Esophagus squamous epithelium (tissue), 4 donors: ENCODE measurements around the gene STAT5B.

Experiments
- CTCF ChIP-seq, 6 experiments: fragments of 450-650 bp in 4 of 6; fragments of 200-600 bp in 2 of 6; sonication (generic) in 2 of 6; IDR thresholded peaks; one replicate each; pipeline ENCODE4 v1.5.1; 2016 to 2019; ENCODE audit warnings: antibody characterized with exemption in 6 of 6, mild to moderate bottlenecking in 4 of 6, moderate library complexity in 4 of 6
- POLR2A ChIP-seq, 4 donors: fragments of 450-650 bp; IDR thresholded peaks; one replicate each; pipeline ENCODE4 v1.6.1; 2017; ENCODE audit warnings: antibody characterized with exemption in 4 of 4, mild to moderate bottlenecking in 4 of 4, moderate library complexity in 3 of 4

DNA sequence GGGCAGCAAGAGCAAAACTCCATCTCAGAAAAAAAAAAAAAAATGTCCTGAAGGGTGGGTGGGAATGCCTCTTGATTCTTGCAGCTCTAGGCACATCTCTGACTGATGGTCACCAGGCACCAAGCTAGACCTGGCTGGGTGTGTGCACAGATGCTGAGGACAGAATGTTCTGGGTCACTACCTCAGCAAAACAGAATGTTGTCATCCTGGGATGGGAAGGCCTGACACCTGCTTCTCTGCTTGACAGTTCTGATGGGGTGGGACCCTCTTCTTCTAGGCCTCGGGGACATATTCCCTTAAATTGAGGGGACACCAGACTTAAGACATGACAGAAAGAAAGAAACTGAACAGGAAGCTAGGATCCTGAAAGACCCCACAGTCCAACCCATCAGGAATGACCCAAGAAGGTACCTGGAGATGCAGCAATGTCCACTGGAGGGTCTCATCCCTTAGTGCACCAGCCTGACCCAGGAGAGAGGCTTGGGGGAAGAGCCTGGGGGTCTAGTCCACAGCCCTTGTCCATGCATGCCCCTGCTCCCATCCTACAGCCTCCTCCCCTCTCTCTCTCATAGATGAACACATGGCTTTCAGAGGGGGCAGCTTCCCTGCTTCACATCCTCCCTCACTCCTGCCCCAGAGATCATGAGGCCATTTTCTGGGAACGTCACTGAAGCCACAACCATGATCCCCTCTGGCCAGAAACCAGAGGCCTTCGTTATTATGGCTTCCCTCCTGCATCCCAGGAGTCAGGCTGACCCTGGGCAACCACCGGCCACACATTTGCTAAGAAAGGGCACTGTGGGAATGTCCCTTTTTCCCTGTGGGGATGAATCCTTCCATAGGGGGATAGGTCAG, 3.8 kb upstream of the STAT5B start:
- TF ChIP-seq CTCF (IDR thresholded peaks at IDR 0.05) = no peak
- no peak for TF ChIP-seq POLR2A (IDR thresholded peaks at IDR 0.05)
